Stimulated activated CD4-positive, alpha-beta T cell treated with anti-CD3 and anti-CD28 coated beads, Interleukin-1b, Interleukin-23, amount 100 ng/mL, for 48 hours (primary cell): ENCODE results near the gene ELOF1.
"Not testable (repeated sequence)": the region's sequence is repeated elsewhere in the genome, so short reads cannot be mapped to it uniquely, and the experiment has no call there.

ENCODE experiments used
- DNase-seq: peaks from one replicate; pipeline ENCODE4 v3.0.0-alpha.2; 2020

The ELOF1 gene

GRCh38 chr19:11558881-11559828, at the start of gene ELOF1:
Gene ELOF1 (minus strand): TSS chr19:11559230. CDS start chr19:11554347, 4,883 bp downstream.
- DNase-seq = peak; percentile 99

DNA sequence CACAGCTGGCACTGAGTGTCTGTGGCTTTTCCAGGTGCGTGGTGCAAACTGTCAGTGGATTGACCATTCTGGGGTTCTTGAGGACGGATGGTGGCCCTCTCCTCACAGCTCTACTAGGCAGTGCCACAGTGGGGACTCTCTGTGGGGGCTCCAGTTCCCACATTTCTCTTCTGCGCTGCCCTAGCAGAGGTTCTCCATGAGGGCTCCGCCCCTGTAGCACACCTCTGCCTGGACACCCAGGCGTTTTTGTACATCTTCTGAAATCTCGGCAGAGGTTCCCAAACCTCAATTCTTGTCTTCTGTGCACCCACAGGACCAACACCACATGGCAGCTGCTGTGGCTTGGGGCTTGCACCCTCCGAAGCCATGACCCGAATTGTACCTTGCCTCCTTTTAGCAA, 47.5 kb upstream of the ELOF1 start:
- DNase-seq = no peak

GRCh38 chr19:11599704-11600103, 40.7 kb upstream of the ELOF1 start:
- peak; percentile 11 for DNase-seq

GRCh38 chr19:11598746-11599145, 39.7 kb upstream of the ELOF1 start:
- no peak for DNase-seq

GRCh38 chr19:11598103-11598483, 39.1 kb upstream of the ELOF1 start:
- no peak for DNase-seq

DNA sequence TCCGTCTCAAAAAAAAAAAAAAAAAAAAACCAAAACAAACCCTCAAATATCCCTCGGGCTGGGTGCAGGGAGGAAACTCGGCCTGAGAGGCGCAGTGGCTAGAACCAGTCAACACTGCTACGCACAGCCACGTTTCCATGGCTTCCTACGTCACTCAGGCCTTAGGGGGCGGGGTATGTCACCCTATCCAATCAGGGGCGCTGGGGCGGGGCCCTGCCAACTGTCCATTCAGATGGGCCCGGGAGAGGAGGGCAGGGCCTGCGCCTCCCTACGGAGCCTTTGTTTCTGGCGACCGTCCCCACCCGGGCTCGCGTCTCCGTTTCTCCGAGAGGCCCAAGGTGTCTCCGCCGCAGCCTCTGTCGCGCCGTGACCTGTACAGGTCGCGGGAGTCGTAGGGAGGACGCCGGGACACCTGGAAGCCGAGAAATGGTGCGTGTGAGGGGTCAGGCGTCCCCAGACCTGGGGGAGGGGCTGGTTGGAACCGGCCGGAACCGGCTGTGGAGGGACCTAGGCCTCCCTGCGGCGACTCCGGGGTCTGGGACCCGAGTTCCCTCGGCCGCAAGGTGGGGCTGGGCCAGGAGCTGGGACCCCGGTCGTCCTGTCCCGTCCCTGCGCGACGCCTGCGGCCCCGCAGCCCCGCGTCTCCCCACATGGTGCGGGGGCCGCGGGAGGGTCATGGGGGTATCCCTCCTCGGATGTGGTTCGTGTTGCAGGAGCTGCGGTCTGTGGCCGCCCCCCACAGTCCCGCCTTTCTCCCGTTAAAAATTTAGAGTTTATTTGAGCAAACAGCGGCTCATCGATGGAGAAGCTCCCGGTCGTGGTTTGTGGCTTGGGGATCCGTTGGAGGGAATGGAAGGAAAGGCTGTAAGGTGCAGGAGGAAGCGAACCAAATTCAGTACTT, 38.4 kb upstream of the ELOF1 start, which contains the start of gene ZNF627:
Gene ZNF627, plus strand, starts transcription at position 282 of the 901 bp plus-strand sequence. Its CDS starts 145 bp downstream, at position 427.
- DNase-seq = peak; percentile 98

DNA sequence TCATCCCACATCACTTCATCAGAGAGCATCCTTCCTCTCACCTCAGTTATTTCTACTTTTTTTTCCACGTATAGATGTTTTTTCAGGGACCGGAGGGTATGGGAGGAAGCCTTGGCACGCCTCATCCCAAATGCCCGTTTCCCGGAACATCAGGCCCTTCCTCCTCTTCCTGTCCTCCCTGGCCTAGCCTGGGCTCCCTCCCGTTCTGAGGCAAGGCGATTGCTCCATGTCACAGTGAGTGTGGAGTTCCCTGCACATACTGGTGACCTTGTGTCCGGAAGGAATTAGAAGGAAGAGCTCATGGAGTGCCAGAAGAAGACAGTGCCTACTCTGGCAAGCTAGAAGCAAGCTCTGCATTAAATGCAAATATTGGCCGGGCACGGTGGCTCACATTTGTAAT, 37.1 kb upstream of the ELOF1 start:
- no peak for DNase-seq

GRCh38 chr19:11594084-11594483, 35.1 kb upstream of the ELOF1 start:
- no peak for DNase-seq

DNA sequence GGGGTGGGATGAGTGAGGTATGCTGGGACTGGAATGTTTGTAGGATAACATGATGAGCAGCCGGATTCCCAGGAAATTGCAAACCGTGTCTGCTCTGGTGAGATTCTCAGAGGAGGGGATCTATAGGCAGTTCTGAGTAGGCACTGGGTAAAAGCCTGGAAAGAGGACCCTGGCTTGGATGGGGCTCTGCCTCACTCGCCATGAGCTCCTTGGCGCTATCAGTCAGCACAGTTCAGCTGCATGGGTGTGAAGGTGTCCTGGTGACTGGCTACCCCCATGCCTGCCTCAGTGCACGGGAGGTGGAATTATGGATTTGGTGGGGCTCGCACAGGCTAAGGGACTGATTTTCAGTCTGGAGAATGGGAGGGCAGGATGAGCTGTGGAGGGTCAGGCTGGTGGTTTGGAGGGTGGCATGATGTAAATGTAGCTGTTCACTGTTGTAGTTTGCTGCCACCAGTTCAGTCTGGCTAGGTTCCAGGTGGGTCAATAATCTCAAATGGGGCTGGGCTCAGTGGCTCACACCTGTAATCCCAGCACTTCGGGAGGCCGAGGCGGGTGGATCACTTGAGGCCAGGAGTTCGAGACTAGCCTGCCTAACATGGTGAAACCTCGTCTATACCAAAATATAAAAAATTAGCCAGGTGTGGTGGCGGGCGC, 29.1 kb upstream of the ELOF1 start:
- DNase-seq = no peak

GRCh38 chr19:11587302-11587974, 28.4 kb upstream of the ELOF1 start:
- peak; percentile 78 for DNase-seq

DNA sequence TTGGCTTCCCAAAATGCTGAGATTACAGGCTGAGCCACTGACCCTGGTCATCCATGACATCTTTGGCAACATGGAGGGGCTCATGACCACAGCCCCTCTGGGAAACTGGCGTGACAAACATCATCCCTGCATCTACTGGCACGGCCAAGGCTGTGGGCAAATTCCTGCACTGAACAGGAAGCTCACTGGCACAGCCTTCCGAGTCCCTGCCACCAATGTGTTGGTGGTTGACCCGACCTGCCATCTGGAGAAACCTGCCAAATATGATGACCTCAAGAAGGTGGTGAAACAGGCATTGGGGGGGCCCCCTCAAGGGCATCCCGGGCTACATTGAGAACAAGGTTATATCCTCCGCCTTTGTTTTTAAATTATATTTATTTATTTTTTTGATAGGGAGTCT, 27.3 kb upstream of the ELOF1 start:
- no peak for DNase-seq

DNA sequence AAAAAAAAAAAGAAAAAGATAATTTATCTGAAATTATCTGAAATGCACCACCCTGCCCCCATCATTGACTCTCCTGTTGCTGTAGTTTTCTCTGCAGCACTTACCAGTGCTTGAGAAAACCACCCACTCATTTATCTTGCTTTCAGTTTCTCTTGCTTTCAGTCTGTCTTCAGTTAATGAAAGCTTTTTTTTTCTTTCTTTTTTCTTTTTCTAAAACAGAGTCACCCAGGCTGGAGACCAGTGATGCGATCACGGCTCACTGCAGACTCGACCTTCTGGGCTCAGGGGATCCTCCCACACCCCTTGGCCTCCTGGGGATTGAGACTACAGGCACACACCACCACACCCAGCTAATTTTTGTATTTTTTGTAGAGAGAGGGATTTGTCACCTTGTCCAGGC, 22.7 kb upstream of the ELOF1 start:
- peak; percentile 68 for DNase-seq

DNA sequence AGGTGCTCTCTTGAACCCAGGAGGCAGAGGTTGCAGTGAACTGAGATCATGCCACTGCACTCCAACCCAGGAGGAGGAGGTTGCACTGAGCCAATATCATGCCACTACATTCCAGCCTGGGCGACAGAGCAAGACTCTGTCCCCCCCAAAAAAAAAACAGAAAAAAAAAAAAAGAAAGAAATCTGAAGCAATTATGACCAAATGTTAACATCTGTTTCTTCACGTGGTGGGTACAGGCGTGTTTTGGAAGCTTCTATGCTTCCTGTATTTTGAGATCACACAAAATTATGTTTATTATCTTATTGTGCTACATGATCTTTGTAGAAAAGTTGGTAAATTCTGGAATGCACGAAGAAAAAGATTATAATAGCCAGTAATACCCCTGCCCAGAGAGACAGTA, 21.1 kb upstream of the ELOF1 start:
- DNase-seq = no peak

- peak; percentile 19 for DNase-seq
These were observed 19.5 kb upstream of the ELOF1 start for GRCh38 chr19:11578258-11579142.

- no peak for DNase-seq
These were observed 18.6 kb upstream of the ELOF1 start, which contains the start of gene ACP5 for GRCh38 chr19:11577451-11578257. Gene ACP5 (minus strand): TSS chr19:11577645. CDS start chr19:11577317, 328 bp downstream.

GRCh38 chr19:11576227-11576626, 17.2 kb upstream of the ELOF1 start:
- no peak for DNase-seq

- DNase-seq = no peak
These were observed 15.7 kb upstream of the ELOF1 start for GRCh38 chr19:11574689-11575088.

- DNase-seq = not testable (repeated sequence)
These were observed 14.7 kb upstream of the ELOF1 start for GRCh38 chr19:11573763-11574162.

DNA sequence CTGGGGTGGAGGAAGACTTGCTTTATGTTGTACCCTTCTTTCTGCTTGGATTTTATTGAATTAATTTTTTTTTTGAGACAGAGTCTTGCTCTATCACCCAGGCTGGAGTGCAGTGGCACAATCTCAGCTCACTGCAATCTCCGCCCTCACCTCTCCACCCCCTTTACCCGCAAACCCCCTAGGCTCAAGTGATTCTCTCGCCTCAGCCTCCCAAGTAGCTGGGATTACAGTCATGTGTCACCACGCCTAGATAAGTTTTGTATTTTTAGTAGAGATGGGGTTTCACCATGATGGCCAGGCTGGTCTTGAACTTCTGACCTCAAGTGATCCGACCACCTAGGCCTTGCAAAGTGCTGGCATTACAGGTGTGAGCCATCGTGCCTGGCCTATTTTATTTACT, 14.3 kb upstream of the ELOF1 start:
- not testable (repeated sequence) for DNase-seq

DNA sequence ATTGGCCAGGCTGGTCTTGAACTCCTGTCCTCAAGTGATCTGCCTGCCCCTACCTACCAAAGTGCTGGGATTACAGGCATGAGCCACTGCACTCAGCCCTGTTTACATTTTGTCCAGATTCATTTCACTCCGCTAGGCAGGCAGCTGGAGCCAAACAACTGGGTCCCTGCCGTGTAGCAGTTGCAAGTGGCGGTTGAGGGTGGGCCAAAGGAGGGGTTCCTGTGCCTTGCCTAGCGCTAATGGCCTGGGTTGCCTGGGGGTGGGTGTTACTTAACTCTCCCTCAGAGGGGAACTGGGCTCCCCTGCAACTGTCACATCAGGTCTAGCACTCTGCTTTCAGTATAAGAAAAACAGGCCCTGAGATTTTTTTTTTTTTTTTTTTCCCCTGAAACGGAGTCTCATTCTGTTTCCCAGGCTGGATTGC, 11.0 kb upstream of the ELOF1 start:
- DNase-seq = no peak
